C4-2B (cell line): Measurements from ENCODE around the gene B3GNT5.

Experiments
- ZFX ChIP-seq: fragments of 450-650 bp; IDR thresholded peaks from 2 replicates; pipeline ENCODE4 v1.6.1; 2017
- TF ChIP-seq, protein P1 (sequence below): fragments of 450-650 bp; conservative IDR thresholded peaks from 2 replicates; pipeline ENCODE4 v1.5.1; 2017; ENCODE audit warnings: mild to moderate bottlenecking

DNA sequence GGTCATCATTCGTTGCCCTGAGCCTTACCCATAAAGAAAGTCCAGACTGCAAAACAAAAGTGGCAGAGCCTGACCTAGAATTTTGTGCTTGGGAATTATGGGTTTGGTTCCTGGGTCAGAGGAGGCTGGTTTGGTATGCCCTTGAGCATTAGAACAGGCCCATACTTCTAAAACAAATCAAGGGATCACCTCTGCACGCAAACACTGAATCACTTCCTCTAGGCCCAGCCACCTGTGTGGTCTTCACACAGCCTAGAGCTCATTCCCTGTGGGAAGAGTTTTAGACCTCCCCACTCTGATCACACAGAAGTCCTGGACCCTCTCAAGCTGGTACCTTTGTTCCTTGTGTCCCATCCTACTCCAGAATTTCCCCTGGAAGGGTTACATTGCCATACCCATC is 59.4 kb downstream of the B3GNT5 start:
- TF ChIP-seq, protein P1, sequence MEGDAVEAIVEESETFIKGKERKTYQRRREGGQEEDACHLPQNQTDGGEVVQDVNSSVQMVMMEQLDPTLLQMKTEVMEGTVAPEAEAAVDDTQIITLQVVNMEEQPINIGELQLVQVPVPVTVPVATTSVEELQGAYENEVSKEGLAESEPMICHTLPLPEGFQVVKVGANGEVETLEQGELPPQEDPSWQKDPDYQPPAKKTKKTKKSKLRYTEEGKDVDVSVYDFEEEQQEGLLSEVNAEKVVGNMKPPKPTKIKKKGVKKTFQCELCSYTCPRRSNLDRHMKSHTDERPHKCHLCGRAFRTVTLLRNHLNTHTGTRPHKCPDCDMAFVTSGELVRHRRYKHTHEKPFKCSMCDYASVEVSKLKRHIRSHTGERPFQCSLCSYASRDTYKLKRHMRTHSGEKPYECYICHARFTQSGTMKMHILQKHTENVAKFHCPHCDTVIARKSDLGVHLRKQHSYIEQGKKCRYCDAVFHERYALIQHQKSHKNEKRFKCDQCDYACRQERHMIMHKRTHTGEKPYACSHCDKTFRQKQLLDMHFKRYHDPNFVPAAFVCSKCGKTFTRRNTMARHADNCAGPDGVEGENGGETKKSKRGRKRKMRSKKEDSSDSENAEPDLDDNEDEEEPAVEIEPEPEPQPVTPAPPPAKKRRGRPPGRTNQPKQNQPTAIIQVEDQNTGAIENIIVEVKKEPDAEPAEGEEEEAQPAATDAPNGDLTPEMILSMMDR, result no peak
- TF ChIP-seq ZFX, result no peak
